Stimulated activated CD4-positive, alpha-beta T cell treated with anti-CD3 and anti-CD28 coated beads, Interleukin-15, amount 100 ng/mL, for 48 hours (primary cell): Measurements from ENCODE around the gene TRIM4.
"Not testable (repeated sequence)": the region's sequence is repeated elsewhere in the genome, so short reads cannot be mapped to it uniquely, and the experiment has no call there.

Experiments
- DNase-seq, 2 donors: peaks; one replicate each; pipeline ENCODE4 v3.0.0-alpha.2; 2020; ENCODE audit warnings: low read depth in 2 of 2

Gene TRIM4

DNA sequence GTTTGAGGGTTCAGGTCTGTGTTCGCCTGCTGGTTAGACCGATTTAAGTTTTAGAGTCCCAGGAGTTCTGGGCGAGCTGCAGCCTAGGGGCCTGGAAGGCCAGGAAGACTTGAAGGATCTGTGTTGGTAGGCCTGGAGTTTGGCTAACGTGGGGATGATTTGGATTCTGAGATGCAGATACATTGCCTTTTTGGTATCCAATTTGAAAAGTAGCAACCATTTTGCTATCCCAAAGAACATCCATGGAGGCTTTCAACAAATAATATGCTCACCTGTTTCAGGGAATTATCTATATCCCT is 433 bp upstream of the TRIM4 start:
- DNase-seq, result no peak

DNA sequence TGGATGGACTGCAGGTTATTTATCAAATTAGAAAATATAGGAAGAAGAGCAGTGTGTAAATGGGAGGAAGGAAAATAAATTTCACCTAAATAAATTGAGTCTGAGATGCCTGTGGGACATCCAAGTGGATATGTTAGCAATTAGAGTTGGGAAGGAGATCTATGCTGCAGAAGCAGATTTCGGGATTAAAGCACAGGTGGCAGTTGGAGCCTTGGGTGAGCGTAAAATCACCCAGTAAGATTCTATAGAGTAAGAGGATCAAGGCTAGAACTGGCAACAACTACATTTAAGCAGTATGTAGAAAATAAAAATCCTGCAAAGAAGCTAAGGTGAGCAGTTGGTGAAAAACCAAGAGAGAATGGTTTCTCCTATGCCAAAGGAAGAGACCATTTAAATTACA is 8.4 kb downstream of the TRIM4 start:
- DNase-seq, result no peak

DNA sequence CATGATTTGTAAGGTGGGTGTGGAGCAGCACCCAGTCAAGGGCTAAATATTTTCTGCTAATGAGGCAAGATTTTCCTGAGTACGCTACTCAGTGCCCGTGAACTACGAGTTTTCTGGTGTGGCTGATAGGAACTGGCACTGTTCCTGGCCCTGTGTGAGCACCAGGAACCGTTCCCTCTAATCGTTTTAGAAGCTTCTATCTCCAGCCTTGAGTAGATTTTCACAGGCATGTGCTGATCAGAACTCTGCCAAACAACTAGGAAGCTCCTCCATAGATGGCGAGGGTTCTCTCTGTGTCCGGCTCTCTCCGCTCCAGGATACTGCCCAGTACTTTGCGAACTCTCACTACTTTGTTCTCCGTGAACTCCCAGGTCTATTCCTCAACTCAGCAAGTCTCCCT is 17.7 kb downstream of the TRIM4 start:
- no peak for DNase-seq

DNA sequence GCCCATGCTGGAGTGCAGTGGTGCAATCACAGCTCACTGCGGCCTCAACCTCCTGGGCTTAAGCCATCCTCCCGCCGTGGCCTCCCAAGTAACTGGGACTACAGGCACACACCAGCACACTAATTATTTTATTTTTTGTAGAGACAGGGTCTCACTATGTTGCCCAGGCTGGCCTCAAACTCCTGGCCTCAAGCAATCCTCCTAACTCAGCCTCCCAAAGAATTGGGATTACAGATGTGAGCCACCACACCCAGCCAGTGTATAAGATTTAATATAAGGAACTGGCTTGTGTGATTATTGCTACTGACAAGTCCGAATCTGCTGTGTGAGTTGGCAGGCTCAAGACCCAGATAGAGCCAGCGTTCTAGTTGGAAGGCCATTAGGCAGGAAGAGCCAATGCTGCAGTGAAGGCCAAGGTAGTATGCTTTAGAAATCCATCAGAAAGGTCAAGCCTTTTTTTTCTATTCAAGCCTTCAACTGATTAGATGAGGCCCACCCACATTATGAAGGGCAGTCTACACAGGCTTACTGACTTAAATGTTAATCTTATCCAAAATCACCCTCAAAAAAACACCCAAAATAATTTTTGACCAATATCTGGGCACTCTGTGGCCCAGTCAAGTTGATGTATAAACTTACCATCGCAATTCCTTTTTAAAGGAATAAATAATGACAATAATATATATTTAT is 19.4 kb downstream of the TRIM4 start:
- DNase-seq, result no peak

DNA sequence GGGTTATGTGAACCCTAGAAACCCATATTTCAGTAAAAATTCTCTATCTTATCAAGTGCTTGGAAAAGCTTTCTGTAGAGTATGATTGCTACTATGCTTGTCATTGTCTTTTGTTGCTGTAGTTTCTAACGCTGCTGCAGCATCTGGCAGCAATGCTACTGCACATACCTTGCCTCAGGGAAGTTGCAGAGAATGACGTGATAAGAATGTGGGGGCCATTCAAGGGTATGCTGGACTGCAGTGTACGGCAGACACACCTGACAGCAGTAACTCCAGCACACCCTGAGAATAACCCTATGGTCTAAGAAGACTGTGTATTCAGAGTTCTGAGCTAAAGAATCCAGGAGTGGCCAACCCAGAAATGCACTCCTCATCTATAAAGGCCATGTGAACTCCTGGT is 20.5 kb downstream of the TRIM4 start:
- DNase-seq, result no peak

DNA sequence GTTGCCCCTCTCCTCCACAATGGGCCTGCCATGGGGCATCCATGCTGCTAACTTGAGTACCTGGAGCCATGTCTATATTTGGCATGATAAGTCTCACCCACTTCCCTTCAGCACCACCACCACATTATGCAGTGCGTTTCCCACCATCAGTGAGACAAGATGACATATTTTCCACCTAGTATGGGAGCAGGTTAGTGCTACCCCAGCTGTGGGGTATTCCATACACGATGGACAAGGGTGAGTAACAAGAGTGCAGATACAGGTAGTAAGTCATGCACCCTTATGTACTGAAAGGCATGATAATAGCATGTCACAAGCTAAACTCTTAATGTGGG is 21.3 kb downstream of the TRIM4 start:
- no peak for DNase-seq

DNA sequence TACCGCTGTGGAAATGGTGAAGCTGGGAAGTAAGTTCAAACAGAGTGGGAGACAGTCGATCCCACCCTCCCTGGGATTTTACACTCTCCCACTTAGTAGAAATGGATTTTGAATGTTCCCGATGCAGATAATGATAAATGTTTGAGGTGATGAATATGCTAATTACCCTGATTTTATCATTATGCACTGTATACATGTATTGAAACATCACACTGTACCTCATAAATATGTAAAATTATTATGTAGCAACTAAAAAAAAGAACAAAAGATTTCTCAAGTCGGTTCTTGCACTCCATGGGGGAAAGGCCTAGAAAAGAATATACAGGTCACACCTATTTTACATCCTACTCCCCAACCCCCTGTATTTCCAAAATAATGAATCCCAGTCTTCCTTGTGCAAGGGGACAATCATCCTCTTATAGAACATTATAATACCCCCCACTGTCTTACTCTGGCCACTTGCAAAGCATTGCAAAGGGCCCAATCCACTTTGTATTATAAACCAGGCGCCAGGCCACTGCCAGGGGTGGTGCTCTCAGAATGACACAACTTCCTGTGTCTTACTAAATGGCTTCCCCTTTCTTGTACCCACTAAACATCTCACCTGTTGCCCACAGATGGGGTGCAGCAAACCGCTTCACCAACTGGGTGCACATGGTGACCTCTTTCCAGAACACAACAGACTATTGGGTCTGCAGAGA is 21.9 kb downstream of the TRIM4 start:
- no peak for DNase-seq

DNA sequence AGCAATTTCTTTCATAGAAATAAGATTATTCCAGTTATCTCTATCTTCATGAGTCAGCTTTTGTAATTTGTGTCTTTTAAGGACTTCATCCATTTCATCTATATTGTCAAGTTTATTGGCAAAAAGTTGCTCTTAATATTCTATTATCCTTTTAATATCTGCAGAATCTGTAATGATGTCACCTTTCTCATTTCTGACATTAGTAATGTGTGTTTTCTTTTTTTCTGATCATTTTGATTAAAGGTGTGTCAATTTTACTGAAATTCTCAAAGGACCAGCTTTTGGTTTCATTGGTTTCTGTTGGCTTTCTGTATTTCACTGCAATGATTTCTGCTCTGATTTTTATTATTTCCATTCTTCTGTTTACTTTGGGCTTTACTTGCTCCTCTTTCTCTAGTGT is 24.6 kb downstream of the TRIM4 start:
- DNase-seq, result no peak

DNA sequence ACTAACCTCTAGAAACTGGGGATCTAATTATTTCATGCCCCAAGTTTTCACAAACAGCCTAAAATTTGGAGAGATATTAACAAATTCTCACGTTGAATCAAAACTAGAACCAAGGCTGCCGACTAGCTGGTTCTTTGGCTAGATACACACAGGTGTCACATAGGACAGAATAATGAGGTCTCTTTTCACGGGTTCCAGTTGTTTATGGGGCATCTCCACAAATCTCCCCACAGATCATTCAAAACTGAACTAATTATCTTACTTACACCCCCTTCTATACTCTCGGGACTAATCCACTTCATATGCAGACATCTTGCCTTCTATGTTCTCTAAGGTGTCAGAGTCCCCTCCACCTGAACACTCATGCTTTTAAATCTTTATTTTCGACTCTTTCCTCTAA is 26.1 kb downstream of the TRIM4 start:
- no peak for DNase-seq

DNA sequence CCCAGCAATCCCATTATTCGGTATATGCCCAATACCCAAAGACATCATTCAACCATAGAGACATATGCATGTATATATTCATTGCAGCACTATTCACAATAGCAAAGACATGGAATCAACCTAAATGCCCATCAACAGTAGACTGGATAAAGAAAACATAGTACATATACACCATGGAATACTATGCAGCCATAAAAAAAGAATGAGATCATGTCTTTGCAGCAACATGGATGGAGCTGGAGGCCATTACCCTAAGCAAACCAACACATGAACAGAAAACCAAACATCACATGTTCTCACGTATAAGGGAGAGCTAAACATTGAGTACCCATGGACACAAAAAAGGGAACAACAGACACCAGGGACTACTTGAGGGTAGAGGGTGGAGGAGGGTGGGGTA is 29.0 kb downstream of the TRIM4 start:
- DNase-seq, result not testable (repeated sequence)

DNA sequence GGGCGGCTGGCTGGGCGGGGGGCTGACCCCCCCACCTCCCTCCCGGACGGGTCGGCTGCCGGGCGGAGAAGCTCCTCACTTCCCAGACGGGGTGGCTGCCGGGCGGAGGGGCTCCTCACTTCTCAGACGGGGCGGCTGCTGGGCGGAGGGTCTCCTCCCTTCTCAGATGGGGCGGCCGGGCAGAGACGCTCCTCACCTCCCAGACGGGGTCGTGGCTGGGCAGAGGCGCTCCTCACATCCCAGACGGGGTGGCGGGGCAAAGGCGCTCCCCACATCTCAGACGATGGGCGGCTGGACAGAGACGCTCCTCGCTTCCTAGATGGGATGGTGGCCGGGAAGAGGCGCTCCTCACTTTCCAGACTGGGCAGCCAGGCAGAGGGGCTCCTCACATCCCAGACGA is 31.0 kb downstream of the TRIM4 start:
- not testable (repeated sequence) for DNase-seq

DNA sequence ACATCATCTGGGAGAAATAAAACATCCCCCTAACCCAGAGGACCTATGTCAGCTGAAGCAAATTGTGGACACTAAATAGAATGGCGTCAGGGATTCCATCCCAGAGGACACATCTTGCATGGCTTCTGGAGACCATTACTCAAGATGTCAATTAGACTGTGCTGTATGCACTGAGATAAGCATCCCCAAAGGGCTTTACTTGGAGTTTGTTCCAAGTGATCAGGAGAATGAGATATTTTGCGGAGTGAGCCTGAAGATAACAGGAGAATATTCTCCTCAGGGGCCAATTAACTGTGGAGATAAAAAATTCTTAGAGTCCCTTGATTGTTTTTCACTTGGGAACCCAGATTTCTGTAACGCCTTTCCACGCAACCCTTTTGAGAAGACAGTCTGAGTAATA is 38.0 kb downstream of the TRIM4 start:
- DNase-seq, result no peak

DNA sequence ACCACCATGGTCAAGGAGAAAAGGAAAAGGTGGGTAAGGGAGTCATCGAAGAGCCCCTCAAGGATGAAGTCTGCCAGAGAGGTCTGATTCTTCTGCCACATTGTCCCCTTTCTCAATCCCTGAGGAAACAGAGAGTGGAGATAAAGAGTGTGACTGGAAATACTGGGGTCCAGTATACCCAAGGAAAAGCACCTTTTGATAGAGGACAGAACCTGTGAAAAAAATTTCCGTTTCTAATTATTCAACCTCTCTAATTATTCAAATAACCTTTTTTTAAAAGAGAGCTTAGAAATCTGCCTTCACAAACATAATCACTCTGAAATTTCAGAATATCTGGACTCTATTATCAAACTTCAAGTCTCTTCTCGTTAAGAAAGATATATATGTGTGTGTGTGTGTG is 42.4 kb downstream of the TRIM4 start, which contains the start of gene OR2AE1:
Gene OR2AE1 (minus strand): TSS at position 101 of the 400 bp plus-strand sequence. CDS start 0 bp downstream, at position 101.
- no peak for DNase-seq

DNA sequence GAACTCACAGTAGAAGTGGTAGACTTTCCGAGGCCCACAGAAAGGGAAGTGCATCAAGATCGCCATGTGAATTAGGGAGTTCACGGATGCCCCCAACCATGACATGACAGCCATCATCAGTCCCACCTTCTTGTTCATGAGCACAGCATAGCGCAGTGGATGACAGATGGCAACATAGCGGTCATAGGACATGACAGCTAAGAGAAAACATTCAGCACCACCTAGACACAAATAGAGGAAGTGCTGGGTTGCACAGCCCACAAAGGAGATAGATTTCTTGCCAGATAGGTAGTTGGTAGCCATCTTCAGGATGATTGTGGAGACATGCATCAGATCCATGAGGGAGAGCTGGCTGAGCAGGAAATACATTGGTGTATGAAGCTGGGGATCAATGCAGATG is 42.8 kb downstream of the TRIM4 start:
- no peak for DNase-seq

DNA sequence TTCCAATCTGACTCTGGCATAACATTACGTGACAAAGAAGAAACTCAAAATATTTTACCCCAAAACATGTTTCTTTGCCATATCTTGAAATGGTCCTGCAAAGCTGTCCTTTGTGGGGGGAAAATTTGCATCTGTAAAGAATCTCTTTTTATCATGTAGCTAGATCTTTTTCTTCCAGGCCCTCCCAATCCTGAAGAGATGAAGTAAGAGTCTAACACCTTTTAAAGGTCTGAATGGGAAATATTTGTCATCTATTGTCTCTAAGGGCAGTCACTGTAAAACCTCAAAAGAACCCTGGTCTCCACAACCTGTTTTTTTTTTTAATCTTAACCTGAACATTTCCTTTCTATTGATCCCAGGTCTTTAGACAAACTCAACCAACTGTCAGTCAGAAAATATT is 51.1 kb downstream of the TRIM4 start:
- no peak for DNase-seq

DNA sequence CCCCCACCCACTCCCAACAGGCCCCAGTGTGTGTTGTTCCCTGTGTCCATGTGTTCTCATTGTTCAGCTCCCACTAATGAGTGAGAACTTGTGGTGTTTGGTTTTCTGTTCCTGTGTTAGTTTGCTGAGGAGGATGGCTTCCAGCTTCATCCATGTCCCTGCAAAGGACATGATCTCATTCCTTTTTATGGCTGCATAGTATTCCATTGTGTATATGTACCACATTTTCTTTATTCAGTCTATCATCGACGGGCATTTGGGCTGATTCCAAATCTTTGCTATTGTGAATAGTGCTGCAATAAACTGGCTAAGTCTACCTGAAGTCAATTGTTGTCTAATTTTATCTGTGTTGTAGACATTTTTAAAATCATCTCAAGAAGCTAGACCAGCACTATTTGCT is 51.9 kb downstream of the TRIM4 start:
- not testable (repeated sequence) for DNase-seq

DNA sequence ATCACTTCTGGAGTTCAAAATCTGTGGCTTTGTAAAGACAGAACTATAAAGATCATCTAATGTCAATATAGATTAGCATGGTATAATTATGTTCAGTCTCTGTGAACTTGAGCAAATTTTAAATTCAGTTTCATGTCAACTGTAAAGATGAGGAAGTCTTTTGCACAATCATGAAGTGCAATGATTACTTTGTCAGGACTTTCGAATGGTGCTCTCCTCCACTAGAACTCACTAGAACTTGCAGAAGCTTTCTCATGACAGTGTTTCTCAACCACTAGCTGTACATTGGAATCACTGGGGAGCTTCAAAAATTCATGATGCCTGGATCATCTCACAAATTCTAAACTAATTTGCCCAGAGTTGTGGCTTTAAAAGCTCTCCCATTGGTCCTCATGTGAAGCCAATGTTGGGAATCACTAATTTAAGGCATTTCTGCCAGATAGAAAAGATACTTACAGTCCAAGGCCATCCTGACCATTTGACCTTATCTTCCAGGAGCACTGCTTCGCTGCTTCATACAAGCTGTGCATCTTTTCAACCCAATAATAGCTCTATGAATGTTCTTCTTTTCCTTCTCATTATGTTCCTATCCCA is 55.4 kb downstream of the TRIM4 start:
- no peak for DNase-seq

DNA sequence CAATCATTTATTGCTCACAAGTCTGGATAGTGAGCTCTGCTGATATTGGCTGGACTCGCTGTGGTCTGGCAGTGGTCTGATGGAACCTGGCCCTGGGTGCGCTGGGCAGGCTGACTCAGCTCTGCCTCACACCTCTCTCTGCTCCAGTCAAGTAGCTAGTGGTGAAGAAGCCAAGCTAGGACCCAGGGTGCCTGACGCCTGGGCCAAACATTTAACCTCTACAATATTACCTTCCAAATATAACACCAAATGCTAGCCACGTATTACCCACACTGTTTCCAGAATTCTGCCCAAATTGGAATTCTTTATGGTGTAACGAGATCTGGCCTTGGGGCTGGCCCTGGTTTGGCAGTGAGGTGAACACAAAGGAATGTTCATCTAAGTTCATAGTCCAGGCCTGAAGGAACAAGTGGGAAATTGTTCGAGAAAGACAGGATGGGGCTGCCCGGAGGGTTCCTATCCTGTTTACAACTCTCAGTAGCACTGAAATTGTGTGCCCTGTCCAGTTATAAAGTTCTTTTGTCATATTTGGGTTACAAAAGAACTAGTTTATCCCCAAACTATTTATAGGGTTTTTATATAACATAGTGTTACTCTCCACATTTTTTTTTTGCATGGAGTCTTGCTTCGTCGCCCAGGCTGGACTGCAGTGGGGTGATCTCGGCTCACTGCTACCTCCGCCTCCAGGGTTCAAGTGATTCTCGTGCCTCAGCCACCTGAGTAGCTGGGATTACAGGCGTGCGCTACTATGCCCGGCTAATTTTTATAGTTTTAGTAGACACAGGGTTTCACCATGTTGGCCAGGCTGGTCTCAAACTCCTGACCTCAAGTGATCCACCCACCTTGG is 58.8 kb downstream of the TRIM4 start:
- no peak for DNase-seq

DNA sequence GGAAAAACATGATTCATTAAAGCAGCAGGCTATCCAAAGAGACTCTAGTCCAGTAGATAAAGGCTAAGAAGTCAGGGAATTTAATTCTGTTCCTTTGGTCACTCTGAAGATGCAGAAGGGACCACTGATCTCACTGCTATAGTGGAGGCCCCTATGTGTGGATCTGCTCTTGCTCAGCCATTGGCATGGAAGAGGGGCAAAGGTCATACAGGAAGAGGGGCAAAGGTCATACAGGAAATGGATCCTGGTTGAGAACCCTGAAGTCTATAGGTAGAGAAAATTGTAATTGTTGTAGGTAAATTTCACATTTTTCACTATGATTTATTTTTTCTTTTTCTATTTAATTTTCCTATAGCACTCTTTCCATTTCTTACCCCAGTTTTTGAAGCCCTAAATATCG is 64.1 kb downstream of the TRIM4 start:
- no peak for DNase-seq

DNA sequence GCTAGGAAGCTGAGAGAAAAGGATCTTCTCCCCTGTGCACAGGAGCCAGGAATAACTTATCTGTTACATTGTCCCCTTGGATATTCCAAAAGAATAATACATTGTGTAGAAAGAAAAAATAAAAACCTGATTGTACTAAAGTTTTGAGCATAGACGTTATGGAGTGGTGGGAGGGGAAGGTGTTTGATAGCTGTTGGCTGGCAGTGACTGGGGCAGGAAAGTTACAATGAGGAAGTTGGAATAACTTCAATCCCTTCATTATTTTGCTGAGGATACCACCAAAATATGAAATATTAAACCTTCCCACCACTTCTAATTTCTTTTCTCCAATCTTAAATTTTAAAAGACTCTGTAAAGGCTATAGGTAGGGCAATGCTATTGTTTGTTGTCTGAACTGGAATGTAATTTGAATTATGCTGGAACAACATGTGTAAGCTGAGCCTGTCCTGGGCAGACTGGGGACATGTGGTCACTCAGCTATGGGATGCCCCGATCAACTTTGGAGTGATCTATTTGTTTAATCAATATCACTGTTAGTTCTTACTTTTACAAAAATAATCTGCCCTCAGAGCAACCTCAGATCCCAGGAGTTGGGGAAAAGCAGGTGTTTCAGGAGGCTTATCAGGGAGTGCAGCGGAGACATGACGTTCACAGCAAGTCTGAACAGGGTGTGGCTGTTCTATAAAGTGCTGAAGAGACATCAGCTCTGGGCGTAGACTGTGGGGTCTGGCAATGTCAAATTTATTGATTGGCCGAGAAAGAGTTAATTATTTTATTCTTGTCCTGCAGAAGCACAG is 70.7 kb downstream of the TRIM4 start:
- DNase-seq, result no peak

DNA sequence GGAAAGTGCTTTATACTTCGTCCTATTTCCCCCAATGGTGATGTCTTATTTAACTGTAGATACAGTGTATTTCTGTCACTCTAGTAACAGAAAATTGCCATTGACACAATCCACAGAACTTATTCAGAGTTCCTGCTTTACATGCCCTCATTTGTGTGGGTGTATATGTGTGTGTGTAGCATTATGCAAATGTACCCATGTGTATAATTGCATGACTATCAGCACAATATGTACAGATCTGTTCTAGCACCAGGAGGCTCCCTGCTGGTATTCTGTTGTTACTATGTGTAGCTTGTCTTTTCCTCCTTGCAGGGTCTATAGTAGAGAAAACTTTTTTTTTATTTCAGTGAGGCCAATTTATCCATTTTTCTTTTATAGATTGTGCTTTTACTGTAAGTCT is 75.0 kb downstream of the TRIM4 start:
- no peak for DNase-seq

DNA sequence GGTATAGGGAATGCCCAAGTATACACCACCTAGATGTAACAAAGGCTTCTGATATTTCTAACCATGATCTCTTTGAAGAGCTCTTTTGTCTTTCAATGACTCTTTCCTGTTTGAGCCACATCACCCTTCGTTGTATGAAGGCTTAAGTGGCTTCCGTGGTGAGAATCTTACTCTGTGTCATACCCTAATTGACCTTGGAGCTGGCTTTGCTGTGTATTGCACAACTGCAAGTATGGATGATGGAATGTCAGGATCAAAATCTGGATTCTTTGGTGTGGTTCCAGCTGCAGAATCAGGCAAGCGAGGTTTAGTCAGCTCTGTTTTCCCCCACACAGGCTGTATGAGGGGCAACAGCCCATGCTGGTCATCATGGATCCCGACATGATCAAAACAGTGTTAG is 75.5 kb downstream of the TRIM4 start:
- no peak for DNase-seq
